H4 (cell line): ENCODE measurements around the gene LCMT2. TPM values are rescaled to one million over a fixed set of nuclear protein-coding genes. Genes with fewer than 3 reads are reported as not detected.
A peak's percentile ranks its signal among the peaks of the same experiment; 100 is the strongest.
"Not testable (repeated sequence)": the region's sequence is repeated elsewhere in the genome, so short reads cannot be mapped to it uniquely, and the experiment has no call there.

ENCODE experiments used
- DNase-seq: peaks from one replicate; pipeline ENCODE4 v3.0.0-alpha.2; 2015; ENCODE audit warnings: low spot score
- total RNA-seq: library from RNA; depleted of rRNA; stranded (reverse); fragments of >200 nt; shearing (Covaris generic); gene quantifications from 2 replicates; pipeline ENCODE4 v1.2.3, GENCODE V29; 2014

The LCMT2 gene
- total RNA-seq, 1 experiment from 2014 or later = 13.8 TPM

GRCh38 chr15:43316016-43316970, 14.1 kb downstream of the LCMT2 start:
- DNase-seq = no peak

GRCh38 chr15:43314171-43314570, 16.2 kb downstream of the LCMT2 start:
- no peak for DNase-seq

- no peak for DNase-seq
These were observed 18.0 kb downstream of the LCMT2 start for GRCh38 chr15:43312378-43312777.

DNA sequence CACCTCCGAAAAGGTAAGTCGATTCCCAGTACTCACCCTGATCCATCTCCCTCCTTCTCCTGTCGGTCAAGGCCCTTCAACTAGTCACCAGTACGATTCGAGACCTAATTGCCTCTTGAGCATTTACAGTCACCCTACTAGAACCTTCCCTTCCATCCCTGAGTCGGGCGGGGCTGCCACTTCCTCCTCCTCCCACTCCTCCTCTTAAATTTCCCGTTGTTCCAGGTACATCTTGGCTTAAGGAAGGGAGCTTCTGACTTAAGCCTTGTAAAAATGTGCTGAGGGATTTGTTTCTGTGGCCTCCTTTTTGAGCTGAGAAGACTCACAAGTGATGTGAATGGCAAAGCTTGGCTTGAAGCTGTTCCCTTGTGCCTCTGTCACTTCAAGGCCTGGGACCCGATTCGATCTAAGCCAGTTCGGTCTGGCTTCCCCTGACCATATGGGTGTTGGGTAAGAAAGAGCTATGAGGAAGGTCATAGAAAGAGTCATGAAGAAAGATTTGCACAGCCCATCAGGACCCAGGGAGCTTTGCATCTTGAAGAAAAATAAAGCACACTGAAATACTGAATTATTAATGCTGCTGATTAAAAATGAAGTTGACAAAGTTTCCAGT, 28.1 kb downstream of the LCMT2 start, which contains the start of gene TGM7:
Gene TGM7 (minus strand): TSS at position 51 of the 613 bp plus-strand sequence.
- no peak for DNase-seq

DNA sequence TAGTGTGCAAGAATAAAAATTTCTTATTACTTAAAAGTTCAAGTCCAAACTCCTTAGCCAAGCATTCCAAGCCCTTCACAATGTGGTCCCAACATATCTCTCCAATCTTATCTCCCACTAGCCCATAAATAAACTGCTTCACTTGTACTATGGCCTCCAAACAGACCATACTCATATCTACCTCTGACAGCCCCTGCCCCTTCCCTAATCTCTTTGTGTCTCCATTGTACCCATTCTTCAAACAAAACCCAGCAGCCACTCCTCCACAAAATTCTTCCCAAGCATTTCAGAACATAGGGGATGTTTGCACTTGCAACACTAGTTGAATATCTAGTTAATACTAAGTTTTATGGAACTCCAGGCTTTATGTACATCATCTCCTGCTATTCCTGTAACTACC, 30.5 kb downstream of the LCMT2 start:
- DNase-seq = no peak

DNA sequence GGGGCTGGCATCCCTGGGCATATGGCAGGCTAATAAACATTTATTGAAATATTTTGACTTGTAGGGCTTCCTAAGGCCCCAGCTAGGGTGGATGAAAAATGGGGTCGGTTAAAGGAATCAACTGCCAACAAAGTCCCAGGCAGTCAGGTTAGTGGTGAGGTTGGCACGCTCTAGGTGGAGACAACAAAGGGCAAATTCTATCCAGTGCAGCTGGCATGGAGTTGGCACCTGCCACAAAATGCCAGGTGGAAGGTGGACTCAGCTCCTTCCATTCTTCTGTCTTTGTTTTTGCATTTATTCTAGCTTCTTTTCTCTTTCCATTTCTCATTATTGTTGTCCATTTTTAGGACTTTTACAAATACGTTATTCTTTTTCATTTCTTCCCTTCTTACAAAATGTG, 31.0 kb downstream of the LCMT2 start:
- DNase-seq = no peak

- no peak for DNase-seq
These were observed 36.2 kb downstream of the LCMT2 start for GRCh38 chr15:43294091-43294706.

DNA sequence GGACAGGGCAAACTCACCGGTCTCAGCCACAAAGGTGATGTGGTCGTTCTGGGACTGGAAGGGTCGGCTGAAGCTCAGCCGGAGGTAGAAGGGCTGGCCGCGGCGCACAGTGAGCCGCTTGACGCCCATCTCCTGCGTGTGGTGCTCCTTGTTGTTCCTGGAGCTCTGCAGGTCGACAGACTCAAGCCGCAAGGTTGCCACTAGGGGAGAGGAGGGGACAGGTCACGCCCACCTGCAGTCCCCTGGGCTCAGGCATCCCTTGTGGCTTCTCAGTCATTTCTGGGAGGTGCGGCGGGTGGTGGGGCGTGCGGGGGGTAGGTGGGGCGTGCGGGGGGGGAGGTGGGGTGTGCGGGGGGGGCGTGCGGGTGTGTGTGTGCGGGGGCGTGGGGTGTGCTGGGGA, 36.9 kb downstream of the LCMT2 start:
- DNase-seq = no peak

- DNase-seq = no peak
These were observed 37.8 kb downstream of the LCMT2 start for GRCh38 chr15:43292375-43293078.

DNA sequence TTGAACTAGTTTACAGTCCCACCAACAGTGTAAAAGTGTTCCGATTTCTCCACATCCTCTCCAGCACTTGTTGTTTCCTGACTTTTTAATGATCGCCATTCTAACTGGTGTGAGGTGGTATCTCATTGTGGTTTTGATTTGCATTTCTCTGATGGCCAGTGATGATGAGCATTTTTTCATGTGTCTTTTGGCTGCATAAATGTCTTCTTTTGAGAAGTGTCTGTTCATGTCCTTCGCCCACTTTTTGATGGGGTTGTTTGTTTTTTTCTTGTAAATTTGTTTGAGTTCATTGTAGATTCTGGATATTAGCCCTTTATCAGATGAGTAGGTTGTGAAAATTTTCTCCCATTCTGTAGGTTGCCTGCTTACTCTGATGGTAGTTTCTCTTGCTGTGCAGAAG, 40.7 kb downstream of the LCMT2 start:
- not testable (repeated sequence) for DNase-seq

GRCh38 chr15:43287254-43287653, 43.1 kb downstream of the LCMT2 start:
- DNase-seq = no peak

GRCh38 chr15:43286074-43286473, 44.3 kb downstream of the LCMT2 start:
- DNase-seq = no peak

- DNase-seq = peak; percentile 36
These were observed 44.8 kb downstream of the LCMT2 start for GRCh38 chr15:43285609-43286037.

- no peak for DNase-seq
These were observed 46.8 kb downstream of the LCMT2 start for GRCh38 chr15:43283526-43283925.

- DNase-seq = no peak
These were observed 48.3 kb downstream of the LCMT2 start for GRCh38 chr15:43281926-43282602.

GRCh38 chr15:43280996-43281395, 49.4 kb downstream of the LCMT2 start:
- no peak for DNase-seq

DNA sequence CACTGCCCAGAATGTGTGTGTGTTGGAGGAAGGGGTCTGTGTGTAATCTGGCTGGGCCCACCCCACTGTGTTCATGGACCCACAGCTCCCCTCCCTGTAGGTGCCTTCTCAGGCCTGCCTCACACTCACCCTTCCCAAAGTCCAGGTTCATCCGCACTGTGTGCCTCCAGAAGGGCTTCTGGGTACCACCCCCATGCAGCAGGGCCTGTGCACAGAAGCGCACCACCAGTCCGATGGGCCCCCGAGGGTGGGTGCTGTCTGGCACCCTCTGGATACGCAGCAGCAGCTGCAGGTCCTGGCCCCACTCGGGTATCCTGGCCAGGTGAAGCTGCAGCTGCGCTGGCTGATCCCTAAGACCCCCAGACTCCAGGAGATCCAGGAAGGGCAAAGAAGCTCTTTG, 50.9 kb downstream of the LCMT2 start:
- no peak for DNase-seq

DNA sequence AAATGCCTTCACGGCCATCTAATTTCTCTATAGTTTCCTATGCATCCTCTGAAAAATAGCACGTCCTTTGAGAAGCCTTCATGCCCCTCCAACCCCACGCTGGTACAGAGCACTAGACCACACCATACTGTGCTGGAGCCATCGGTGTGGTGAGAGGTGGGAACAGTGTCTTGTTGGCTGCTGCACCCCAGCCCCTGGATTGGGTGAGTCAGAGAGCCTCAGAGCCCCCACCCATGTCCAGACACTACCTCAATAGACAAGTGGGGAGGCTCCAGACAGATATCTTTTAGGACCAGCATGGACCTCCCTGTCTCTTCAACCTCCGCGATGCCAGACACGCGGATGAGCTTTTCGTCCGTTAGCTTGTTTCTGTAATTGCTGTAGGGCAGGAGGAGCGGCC, 51.5 kb downstream of the LCMT2 start:
- DNase-seq = no peak

DNA sequence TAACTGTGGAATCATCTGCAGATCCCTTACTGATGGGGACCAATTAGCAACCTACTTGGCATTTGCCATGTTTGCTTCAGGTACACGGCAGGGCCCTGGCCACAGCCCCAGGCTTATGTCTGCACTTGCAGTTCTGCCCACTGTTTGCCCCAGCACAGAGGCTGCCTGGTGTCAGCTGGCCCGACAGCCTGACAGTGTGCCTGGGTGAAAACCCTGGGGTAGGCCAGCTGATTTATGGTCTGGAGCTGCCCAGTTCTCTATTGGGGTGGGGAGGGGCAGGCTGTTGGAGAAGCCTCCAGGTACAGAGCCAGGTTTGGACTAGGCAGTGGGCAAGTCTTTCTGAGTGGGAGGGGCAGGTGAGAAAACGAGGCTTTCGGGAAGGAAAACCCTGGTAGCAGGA, 52.5 kb downstream of the LCMT2 start:
- no peak for DNase-seq

DNA sequence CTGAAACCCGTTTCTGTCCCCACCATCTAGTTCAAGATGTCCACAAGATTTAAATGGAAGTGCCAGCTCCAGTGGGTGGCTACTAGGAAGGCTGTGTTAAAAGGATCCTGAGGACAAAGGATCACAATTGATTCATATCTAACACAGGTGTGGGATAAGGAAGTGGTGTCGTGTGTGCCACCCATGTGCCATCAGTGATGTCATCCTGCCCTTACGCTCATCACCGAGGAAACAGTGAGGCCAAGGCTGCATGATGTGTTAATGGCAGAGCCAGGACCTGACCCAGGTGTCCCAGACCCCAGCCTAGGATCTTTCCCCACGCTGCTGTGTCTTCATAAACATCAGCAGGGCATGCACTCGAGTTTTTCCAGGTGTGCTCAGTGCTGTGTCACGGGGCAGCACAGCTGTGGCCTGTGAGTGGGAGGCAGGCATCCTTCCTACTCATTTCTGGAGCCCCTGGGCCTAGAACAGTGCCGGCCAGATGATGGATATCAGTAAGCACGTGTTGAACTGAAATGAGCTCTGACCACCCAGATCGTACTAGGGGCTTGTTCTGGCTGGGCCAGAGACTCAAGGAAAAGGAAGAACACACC, 53.0 kb downstream of the LCMT2 start:
- no peak for DNase-seq
